Sigmoid colon (tissue), 4 donors: ENCODE data around the gene CBLB.

ENCODE experiments used
- POLR2A ChIP-seq, 2 donors: fragments of 450-650 bp; IDR thresholded peaks; one replicate each; pipeline ENCODE4 v1.6.1; 2016; ENCODE audit warnings: antibody characterized with exemption in 2 of 2, mild to moderate bottlenecking in 2 of 2, moderate library complexity in 2 of 2
- POLR2AphosphoS5 ChIP-seq, 4 donors: sonication (generic); formaldehyde crosslinking; IDR thresholded peaks; one replicate each; pipeline ENCODE4 v1.6.1; 2017; ENCODE audit warnings: antibody characterized with exemption in 4 of 4
- TF ChIP-seq, protein P1 (sequence below), 4 experiments: fragments of 450-650 bp in 3 of 4; fragments of 200-600 bp in 1 of 4; IDR thresholded peaks; one replicate each; pipeline ENCODE4 v1.5.1; 2016 to 2019; ENCODE audit warnings: antibody characterized with exemption in 4 of 4, mild to moderate bottlenecking in 3 of 4, moderate library complexity in 2 of 4

DNA sequence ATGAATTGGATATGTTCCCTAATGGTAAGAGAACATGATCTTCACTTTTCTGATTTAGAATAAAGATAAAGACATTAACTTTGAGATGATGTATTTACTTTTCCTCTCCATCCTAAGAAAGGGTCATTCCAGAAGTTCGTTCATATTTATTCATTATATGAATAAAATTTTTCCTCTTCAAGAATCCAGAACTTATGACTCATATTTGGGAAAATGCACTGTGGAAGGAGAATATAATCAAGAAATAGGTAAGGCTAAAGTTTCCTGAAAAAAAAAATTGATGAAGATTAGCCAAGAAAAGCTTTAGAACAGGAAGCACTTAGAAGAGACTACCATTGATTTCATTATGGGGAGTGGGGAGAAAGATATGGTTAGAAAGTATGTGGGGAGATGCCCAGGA lies 36.5 kb upstream of the CBLB start:
- TF ChIP-seq, protein P1, sequence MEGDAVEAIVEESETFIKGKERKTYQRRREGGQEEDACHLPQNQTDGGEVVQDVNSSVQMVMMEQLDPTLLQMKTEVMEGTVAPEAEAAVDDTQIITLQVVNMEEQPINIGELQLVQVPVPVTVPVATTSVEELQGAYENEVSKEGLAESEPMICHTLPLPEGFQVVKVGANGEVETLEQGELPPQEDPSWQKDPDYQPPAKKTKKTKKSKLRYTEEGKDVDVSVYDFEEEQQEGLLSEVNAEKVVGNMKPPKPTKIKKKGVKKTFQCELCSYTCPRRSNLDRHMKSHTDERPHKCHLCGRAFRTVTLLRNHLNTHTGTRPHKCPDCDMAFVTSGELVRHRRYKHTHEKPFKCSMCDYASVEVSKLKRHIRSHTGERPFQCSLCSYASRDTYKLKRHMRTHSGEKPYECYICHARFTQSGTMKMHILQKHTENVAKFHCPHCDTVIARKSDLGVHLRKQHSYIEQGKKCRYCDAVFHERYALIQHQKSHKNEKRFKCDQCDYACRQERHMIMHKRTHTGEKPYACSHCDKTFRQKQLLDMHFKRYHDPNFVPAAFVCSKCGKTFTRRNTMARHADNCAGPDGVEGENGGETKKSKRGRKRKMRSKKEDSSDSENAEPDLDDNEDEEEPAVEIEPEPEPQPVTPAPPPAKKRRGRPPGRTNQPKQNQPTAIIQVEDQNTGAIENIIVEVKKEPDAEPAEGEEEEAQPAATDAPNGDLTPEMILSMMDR (IDR thresholded peaks at IDR 0.05) = no peak
- TF ChIP-seq POLR2AphosphoS5 (IDR thresholded peaks at IDR 0.05) (no peak), POLR2A (IDR thresholded peaks at IDR 0.05) (no peak)
